SK-N-MC (cell line): Measurements from ENCODE around the gene CNOT11.
"Not testable (repeated sequence)": the region's sequence is repeated elsewhere in the genome, so short reads cannot be mapped to it uniquely, and the experiment has no call there.

Source experiments
- EZH2 ChIP-seq: fragments of 200-600 bp; sonication (generic); IDR thresholded peaks from one replicate; pipeline ENCODE4 v1.6.1; 2017; ENCODE audit warnings: antibody characterized with exemption
- FOXP2 ChIP-seq: optimal IDR thresholded peaks from 2 replicates; pipeline ENCODE3; 2011; ENCODE audit warnings: mild to moderate bottlenecking, moderate library complexity; ENCODE audit not compliant: insufficient read depth; ENCODE audit errors: extremely low read length, control extremely low read depth
- POLR2AphosphoS5 ChIP-seq: IDR thresholded peaks from 2 replicates; pipeline ENCODE4 v1.6.1; 2012; ENCODE audit warnings: mild to moderate bottlenecking, low read depth, low read length, borderline replicate concordance

GRCh38 chr2:101235956-101236355, 16.7 kb upstream of the CNOT11 start:
- TF ChIP-seq EZH2, POLR2AphosphoS5, FOXP2: not testable (repeated sequence)
